Melanocyte of skin (primary cell): ENCODE data around the gene WNT9B. TPM values are rescaled to one million over a fixed set of nuclear protein-coding genes. Genes with fewer than 3 reads are reported as not detected.

Experiments used
- small RNA-seq, 2 donors: library from RNA; depleted of rRNA; stranded (forward); fragments of <200 nt; gene quantifications; one replicate each; pipeline ENCODE3, GENCODE V24; 2012
- total RNA-seq, 2 donors: library from RNA; depleted of rRNA; stranded (reverse); fragments of >200 nt; gene quantifications; 2 replicates each; pipeline ENCODE4 v1.2.3, GENCODE V29; 2012

WNT9B gene, protein sequence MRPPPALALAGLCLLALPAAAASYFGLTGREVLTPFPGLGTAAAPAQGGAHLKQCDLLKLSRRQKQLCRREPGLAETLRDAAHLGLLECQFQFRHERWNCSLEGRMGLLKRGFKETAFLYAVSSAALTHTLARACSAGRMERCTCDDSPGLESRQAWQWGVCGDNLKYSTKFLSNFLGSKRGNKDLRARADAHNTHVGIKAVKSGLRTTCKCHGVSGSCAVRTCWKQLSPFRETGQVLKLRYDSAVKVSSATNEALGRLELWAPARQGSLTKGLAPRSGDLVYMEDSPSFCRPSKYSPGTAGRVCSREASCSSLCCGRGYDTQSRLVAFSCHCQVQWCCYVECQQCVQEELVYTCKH
- not detected for total RNA-seq

DNA sequence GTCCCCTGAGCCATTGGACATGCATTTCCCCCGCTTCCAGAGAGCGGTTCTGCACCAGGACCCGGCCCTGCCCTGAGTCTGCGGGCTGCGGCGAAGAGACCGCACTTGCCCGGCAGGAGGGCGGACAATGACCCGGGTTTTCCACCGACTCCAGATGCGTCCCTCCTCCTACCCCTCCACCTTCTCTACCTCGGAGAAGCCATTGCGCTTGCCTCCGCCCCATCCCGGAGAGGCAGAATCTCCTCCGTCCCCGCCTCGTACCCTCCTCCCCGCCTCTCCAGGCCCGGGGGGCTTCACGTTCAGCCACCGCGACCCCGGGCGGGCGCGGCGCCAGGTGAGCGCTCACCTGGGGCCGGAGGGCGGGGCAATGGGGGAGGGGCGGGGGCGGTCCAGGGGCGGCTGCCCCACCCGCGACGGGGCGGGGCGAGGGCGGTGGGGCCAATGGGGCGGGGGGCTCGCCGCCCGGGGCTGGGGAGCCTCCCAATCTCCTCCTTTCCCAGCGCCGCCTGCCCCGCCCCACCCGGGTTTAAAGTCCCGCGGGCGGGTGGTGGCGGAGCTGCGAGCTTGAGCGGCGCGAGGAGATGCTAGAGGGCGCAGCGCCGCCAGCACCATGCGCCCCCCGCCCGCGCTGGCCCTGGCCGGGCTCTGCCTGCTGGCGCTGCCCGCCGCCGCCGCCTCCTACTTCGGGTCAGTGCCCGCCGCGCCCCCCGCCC is at the start of gene WNT9B:
WNT9B (plus strand) TSS at position 555 of the 713 bp plus-strand sequence; CDS start at position 611, 56 bp downstream.

DNA sequence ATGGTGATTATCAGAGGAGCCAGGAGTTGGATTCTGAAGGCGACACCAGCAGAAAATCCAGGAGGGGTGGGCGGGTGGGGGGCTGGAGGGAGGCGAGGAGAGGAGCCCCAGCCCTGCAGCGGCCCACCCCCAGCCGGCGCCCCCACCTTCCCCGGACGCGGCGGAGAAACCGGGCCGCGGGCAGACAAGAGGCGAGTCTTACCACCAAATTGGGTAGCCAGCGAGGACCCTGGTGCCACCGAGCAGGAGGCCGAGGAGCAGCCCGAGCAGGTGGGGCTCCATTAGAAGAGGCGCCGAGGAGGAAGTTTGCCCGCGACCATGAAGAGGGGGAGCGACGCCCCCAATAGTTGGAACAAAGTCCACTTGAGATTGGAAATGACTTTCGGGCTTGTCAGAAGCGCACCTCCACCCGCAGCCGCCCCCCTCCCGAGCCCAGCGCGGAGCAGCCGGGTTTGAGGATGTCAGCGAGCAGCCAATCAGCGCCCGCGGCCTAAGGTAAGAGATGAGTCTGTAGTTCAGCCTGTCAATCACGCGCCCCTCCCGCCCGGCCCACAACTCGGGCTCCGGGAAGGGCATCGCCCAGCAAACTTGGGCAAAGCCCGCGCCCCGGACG is 33.0 kb upstream of the WNT9B start, which contains the start of gene WNT3:
WNT3 (minus strand) TSS at position 377 of the 613 bp plus-strand sequence; CDS start at position 282, 95 bp downstream.

DNA sequence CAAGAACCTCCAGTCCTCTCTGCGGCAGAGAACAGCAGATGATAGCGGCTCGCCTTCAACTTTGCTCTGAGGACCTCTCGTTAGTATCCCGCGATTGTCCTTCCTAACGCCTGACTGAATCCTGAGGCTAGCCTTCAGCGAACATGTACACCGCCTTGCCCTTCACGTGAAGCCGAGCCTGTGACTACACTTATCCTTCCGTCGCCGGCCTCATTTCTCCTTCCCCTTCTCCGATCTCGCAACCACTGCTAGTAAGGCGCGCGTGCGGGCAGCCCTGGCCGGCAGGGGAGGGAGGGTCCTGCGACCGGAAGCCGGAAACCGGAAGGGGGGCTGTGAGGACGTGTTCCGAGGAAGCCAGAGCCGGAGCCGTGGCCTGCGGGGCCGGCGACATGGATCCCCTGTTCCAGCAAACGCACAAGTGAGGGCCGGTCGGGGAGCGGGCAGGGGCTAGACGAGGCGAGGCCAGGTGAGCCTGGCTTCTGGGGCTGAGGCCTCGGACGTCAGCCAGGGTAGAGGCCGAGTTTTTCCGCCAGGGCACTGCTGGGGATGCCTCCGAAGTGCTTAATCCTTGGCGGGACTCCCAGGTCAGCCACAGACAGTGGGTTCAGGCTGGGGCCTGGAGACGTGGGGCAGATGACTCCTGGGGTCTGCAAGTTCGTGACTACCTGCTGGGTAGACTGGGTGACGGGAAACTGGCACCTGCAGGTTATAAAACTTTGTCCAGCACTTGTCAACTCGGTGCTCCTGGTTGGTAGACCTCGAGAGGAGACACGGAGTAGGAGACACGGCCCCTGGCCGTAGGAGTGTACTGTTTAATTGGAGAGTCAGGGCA is 71.6 kb downstream of the WNT9B start, which contains the start of gene GOSR2:
GOSR2 (plus strand) TSS at position 357 of the 832 bp plus-strand sequence; CDS start at position 390, 33 bp downstream.

Small RNA genes within 50 kb of the gene (small RNA-seq; reads per million reads assigned to genes)
- 0.23 to 0.30 reads per million in 2 donors for gene RNU6ATAC3P

Other genes starting within 250 kb of the WNT9B start
- gene WNT3, start 32.9 kb upstream of the WNT9B start, total RNA-seq, result under 1 TPM; 0.34 to 0.67 TPM
- gene GOSR2, start 71.6 kb downstream of the WNT9B start, total RNA-seq, result 10 to 100 TPM; 28.2 to 36.6 TPM
- not detected for gene RPRML, start 127.7 kb downstream of the WNT9B start, total RNA-seq